ENCODE data around the gene RXRA.

GRCh38 chr9:134363450-134363849, 37.2 kb downstream of the RXRA start:
- TF ChIP-seq POLR2A (IDR thresholded peaks at IDR 0.05; ENCODE audit: low read depth, low read length) (no peak), POLR2AphosphoS5 (IDR thresholded peaks at IDR 0.05; ENCODE audit: low read depth, low read length) (no peak), PAX5 (IDR thresholded peaks at IDR 0.05; ENCODE audit: insufficient read depth, low read length, severe bottlenecking) (no peak)

Data from GM12891 (cell line).